Cerebellar nuclear complex (tissue), 1 donor: ENCODE measurements around the gene GLE1.
A peak's percentile ranks its signal among the peaks of the same experiment; 100 is the strongest.
"Not testable (repeated sequence)": the region's sequence is repeated elsewhere in the genome, so short reads cannot be mapped to it uniquely, and the experiment has no call there.

ENCODE experiments used
- DNase-seq, 2 experiments: peaks; one replicate each; lab custom pipeline; 2025; lab: John Stamatoyannopoulos, UW

GLE1 gene

DNA sequence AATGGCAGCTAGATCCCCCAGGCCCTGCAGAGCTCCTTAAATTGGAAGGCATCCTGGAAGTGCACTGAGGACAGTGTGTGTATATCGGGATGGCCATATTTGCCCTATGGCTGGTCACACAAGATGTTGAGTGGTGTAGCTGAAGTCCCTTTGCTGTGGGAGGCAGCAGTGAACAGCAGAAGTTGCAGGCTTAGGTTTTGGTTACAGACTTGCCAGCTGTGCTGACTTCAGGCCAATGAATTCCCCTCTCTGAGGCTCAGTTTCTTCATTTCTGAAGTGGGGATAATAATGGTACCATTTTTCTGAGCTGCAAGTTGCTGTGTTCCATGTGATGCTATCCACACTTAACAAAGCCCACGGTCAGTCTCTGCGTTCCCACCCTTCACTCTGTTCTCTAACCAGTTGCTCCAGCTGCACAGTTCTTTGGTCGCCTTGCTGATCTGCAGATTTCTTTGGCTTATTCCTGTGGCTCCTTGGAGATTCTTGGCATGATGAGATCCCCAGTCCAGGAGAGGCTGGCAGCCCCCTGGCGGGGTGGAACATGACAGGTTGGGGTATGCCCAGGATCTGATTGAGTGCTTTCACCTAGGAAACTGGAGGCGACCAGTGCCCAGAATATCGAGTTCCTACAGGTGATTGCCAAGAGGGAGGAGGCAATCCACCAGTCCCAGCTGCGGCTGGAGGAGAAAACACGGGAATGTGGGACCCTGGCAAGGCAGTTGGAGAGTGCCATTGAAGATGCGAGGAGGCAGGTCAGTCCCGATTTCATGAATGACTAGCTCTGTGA is 6.5 kb upstream of the GLE1 start:
- DNase-seq: no peak

- no peak for DNase-seq
These were observed 5.6 kb upstream of the GLE1 start for GRCh38 chr9:128498911-128499310.

- DNase-seq: no peak
These were observed 4.6 kb upstream of the GLE1 start for GRCh38 chr9:128499920-128500319.

DNA sequence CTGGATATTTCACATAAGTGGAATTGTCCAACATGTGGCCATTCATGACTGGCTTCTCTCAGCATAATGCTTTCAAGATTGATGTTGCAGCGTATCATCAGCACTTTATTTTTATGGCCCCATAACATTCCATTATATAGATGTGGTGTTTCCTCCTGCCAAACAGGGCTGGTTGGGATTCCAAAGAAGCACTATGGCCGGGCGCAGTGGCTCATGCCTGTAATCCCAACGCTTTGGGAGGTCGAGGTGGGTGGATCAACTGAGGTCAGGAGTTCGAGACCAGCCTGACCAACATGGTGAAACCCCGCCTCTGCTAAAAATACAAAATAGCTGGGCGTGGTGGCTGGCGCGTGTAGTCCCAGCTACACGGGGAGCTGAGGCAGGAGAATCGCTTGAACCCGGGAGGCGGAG is 1.1 kb upstream of the GLE1 start:
- DNase-seq: not testable (repeated sequence)

DNA sequence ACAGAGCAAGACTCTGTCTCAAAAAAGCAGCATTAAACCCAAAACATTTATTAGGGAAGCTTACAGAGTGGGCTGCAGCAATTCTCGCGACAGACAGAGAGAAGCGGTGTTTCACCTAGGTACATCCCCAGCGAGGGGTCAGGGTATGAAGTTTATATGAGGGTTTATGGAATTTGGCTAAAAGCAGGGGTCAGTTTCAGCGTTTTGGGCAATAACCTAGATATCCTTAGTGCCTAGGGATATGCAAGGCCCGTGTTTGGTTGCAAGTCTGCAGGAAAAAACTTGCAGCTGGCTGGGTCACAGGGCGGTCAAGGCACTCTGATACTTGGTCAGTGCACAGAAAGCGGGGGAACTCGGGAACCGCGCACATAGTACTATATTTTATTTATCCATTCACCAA is 649 bp upstream of the GLE1 start:
- DNase-seq: no peak

DNA sequence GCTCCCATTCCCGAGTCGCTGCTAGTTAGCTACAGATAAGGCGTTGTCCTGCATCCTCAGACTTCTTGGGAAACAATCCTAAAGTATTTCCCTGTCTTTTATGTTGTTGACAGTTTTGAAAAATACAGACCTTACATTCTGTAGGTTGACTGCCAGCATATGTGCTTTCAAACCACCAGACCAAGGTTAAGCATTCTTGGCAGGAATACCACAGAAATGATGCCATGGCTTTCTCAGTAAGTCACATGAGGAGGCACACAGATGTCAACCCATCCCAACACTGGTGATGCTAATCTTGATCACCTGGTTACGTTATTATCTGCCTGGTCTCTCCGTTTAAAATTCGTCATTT is 871 bp downstream of the GLE1 start:
- DNase-seq: no peak

DNA sequence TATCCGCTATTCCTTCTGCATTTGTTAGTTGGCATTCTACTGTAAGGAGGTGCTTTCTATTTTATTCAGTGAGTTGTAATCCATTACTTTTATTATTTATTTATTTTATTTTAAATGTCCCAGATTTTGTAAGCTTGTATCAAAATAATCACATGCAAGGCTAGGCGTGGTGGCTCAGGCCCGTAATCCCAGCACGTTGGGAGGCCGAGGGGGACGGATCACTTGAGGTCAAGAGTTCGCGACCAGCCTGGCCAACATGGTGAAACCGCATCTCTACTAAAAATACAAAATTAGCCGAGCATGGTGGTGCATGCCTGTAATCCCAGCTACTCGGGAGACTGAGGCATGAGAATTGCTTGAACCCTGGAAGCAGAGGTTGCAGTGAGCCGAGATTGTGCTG is 1.4 kb downstream of the GLE1 start:
- not testable (repeated sequence) for DNase-seq

GRCh38 chr9:128512820-128513219 is 8.3 kb downstream of the GLE1 start:
- DNase-seq: no peak

- no peak for DNase-seq
These were observed 17.4 kb downstream of the GLE1 start for GRCh38 chr9:128521956-128522355.

- DNase-seq: no peak
These were observed 18.8 kb downstream of the GLE1 start for GRCh38 chr9:128523199-128523925.

DNA sequence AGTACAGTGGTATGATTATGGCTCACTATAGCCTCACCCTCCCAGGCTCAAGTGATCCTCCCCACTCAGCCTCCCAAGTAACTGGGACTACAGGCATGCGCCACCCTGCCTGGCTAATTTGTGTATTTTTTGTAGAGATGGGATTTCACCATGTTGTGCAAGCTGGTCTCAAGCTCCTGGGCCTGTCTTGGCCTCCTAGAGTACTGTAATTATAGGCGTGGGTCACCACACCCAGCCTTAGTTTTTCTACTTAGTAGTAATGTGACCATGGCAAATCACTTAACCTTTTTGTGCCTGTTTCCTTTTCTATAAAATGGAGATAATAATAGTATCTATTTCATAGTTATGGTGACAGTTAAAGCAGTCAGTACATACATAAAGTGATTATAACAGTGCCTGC is 22.2 kb downstream of the GLE1 start:
- DNase-seq: no peak

DNA sequence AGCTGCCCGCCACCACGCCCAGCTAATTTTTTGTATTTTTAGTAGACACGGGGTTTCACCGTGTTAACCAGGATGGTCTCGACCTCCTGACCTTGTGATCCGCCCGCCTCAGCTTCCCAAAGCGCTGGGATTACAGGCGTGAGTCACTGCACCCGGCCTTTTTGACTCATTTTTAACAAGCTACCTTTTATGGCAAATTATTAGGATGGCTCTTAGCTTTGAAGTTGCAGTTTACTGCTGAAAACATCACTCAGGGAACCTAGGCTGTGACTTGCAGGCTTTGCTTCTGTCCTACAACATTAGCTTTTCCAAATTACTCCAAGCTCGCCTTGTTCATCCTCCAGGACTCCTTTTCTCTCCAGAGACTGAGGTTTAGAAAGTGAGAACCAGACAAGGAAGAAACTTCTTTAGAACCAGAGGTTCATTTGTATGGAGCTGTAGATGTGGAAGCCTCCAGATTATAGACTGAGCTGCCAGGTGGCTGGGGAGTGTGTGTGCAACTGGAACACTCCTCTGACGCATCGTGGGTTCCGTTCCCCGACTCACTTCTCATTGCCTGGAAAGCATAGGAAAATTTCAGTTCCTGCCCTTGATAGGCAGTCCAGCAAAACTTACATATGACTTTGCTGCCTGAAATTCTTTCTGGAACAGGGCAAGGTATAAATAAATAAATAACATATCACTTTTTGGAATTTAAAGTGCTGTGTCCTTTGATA is 24.1 kb downstream of the GLE1 start:
- DNase-seq: no peak

DNA sequence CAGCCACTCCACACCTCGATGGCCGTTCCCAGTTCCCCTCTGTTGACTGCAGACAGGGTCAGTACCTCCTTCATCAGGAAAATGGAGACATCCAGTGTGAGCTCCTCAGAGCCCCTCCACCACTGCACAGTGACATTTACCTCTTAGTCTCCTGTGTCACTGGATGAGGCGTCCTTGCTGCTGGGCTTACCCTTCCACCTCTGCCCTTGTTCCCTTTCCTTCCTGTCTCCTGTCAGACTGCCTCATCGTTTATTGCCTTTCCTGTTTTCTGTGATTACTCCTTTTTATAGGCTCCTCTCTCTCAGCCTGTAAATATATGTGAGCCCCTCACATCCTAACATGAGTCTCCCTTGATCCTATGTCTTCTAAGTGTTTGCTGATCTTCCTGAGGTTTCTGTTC is 24.7 kb downstream of the GLE1 start:
- no peak for DNase-seq

DNA sequence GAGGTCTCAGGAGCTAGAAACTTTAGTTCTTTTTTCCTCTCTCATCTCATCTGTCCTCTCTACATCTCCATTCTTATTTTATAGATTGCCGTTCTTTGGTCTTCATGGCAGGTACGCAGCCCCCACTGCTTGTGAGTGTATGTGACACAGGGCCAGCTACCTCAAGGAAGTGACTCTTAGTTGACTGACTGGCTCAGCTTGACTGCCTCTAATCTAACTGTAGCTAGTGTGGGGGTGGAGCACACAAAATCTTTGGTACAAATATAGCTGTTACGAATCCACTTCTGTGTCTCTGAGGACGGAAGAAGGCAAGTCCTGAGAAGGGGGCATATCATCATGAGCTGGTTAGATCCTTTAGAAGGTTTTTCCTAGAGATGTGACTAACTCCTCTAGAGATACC is 28.1 kb downstream of the GLE1 start:
- no peak for DNase-seq

DNA sequence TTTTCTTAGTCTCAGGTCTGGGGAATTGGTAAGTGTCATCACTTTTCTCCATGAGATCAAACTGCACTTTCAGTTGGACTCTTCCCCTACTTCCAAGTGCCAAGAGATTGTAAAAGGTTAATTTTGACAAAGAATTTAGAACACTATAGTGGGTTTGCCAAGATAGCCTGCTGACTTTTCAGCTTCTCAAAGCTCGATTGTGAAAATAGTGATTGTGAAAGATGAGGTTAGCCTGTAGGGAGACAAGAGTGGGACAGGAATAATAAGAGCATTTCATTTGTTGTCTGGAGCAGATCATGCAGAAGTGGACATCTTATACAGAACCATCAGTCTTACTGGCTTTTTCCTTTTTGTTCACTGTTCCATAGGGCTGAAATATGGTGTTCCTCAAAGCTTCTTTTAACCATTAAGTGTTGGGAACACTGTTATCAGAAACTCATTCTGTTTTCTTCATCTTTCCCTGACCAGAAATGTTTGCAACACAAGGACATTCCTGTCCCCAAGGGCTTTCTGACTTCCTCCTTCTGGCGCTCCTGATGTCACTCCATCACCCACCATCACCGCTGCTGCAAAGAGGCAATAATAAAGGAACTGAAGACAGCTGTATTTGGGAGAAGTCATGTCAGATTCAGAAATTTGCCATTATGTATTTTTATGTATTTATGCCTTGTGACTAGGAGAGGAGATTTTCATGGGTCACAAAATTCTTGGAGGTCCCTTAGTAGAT is 36.3 kb downstream of the GLE1 start:
- DNase-seq: no peak

- DNase-seq: no peak
These were observed 42.0 kb downstream of the GLE1 start for GRCh38 chr9:128546504-128546903.

DNA sequence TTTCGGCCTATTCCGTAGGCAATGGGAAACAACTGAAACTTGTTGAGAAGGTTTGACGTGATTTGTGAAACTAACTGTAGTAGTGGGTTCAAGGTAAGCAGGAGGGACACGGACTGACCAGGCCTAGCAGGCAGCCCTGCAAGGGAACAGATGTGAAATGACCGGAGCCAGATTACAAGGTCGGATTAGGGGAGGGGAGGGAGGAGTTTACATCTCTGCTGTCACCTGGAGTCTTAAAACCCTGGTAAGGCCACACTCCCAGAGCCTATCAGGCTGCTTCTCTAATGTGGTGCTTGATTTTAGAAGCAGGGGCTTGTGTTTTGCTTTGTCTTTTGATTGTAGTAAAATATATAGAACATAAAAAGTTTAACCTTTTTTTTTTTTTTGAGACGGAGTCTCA is 44.4 kb downstream of the GLE1 start:
- no peak for DNase-seq

- DNase-seq: no peak
These were observed 45.7 kb downstream of the GLE1 start for GRCh38 chr9:128550226-128550625.

GRCh38 chr9:128550770-128551656 is 46.5 kb downstream of the GLE1 start:
- peak in 1 of 2 experiments; percentile 50 for DNase-seq

DNA sequence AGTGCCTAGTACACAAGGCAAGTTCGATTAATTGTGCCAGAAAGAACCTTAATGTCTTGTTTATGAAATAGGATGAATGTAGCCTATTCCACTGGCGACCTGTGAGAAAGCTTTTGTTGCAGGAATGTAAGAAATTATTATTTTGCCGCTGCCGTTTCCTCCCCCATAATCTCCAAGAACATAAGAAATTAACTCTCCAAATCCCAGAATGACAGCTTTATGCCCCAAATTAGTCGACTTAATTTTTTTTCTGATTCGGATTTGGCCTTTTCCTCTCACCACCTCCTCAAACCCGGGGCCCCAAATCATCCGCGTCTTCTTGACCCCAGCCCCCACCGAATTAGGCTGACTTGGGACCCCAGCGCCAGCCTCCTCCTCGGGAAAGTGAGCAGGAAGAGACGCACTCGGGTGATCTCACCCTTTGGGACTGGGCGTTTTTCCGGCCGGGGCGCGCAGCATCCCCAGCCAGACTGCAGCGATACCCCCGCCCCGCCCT is 47.2 kb downstream of the GLE1 start:
- DNase-seq: no peak

DNA sequence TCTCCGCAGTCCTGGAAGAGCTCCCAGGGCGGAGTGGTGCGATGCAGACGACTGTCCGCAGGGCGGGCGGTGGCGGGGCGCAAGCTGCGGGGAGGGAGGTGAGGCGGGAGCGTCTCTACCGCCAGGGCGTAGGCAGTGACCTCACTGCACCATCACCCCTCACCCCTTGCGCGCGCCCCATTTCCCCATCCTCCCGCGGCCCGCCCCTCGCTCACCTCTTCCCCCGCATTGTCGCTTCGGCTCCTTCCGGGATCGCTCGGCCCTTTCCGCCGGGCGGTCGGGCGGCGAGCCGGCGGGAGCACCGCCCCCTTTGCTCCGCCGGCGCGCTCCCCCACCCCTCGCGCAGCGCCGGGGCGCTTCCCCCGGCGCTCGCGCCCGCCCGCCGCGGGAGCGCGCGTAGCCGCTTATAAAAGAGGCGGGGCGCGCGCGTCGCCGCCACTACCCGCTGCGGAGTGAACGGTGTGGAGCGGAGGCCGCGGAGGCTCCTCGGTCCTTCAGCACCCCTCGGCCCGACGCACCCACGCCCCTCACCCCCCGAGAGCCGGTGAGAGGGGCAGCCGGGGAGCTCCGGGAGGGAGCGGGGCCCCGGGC is 47.7 kb downstream of the GLE1 start, which contains the start of gene SPTAN1:
Gene SPTAN1, plus strand, starts transcription at position 435 of the 591 bp plus-strand sequence. CDS start 14,154 bp downstream, outside the sequence.
- peak in 1 of 2 experiments; percentile 75 for DNase-seq
